ENCODE results near the gene PPP1R12B.
"Not testable (repeated sequence)": the region's sequence is repeated elsewhere in the genome, so short reads cannot be mapped to it uniquely, and the experiment has no call there.

DNA sequence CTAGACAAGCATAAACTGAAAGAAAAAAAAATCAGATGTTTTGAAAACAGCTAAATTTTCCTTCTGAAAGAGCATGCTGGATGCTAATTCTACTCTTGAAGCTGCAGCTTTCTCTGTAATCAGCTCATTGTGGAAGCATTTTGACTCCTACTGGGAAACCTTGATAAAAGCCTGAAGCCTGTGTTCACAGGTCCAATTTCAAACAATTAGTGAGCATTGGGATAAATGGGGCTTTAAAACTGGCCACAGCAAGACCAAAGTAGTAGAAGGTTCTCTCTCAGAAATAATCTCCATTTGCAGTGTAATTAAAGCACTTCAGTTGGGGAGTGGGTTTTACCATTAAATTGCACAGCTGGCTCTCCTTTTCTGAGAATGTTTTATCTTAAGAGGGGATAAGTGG, 110.2 kb downstream of the PPP1R12B start:
- TF ChIP-seq, protein P1, sequence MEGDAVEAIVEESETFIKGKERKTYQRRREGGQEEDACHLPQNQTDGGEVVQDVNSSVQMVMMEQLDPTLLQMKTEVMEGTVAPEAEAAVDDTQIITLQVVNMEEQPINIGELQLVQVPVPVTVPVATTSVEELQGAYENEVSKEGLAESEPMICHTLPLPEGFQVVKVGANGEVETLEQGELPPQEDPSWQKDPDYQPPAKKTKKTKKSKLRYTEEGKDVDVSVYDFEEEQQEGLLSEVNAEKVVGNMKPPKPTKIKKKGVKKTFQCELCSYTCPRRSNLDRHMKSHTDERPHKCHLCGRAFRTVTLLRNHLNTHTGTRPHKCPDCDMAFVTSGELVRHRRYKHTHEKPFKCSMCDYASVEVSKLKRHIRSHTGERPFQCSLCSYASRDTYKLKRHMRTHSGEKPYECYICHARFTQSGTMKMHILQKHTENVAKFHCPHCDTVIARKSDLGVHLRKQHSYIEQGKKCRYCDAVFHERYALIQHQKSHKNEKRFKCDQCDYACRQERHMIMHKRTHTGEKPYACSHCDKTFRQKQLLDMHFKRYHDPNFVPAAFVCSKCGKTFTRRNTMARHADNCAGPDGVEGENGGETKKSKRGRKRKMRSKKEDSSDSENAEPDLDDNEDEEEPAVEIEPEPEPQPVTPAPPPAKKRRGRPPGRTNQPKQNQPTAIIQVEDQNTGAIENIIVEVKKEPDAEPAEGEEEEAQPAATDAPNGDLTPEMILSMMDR (conservative IDR thresholded peaks at IDR 0.05; ENCODE audit: low read depth in 2 of 2), result not testable (repeated sequence)
- not testable (repeated sequence) for TF ChIP-seq EZH2phosphoT487 (IDR thresholded peaks at IDR 0.05; ENCODE audit: unreplicated experiment); POLR2AphosphoS5 (IDR thresholded peaks at IDR 0.05; ENCODE audit: low read depth); CREB1 (CRISPR knock-in tag; IDR thresholded peaks at IDR 0.05; ENCODE audit: low read depth); EZH2 (IDR thresholded peaks at IDR 0.05; ENCODE audit: low read depth, unreplicated experiment); JUNB (IDR thresholded peaks at IDR 0.05; ENCODE audit: unreplicated experiment); STAT1 (IDR thresholded peaks at IDR 0.05; ENCODE audit: unreplicated experiment); ZNF114 (CRISPR knock-in tag; IDR thresholded peaks at IDR 0.05); ZNF331 (CRISPR knock-in tag; IDR thresholded peaks at IDR 0.05; ENCODE audit: low read depth)
- TF ChIP-seq, protein P2, sequence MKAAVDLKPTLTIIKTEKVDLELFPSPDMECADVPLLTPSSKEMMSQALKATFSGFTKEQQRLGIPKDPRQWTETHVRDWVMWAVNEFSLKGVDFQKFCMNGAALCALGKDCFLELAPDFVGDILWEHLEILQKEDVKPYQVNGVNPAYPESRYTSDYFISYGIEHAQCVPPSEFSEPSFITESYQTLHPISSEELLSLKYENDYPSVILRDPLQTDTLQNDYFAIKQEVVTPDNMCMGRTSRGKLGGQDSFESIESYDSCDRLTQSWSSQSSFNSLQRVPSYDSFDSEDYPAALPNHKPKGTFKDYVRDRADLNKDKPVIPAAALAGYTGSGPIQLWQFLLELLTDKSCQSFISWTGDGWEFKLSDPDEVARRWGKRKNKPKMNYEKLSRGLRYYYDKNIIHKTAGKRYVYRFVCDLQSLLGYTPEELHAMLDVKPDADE (IDR thresholded peaks at IDR 0.05), result not testable (repeated sequence)
- TF ChIP-seq, protein P3, sequence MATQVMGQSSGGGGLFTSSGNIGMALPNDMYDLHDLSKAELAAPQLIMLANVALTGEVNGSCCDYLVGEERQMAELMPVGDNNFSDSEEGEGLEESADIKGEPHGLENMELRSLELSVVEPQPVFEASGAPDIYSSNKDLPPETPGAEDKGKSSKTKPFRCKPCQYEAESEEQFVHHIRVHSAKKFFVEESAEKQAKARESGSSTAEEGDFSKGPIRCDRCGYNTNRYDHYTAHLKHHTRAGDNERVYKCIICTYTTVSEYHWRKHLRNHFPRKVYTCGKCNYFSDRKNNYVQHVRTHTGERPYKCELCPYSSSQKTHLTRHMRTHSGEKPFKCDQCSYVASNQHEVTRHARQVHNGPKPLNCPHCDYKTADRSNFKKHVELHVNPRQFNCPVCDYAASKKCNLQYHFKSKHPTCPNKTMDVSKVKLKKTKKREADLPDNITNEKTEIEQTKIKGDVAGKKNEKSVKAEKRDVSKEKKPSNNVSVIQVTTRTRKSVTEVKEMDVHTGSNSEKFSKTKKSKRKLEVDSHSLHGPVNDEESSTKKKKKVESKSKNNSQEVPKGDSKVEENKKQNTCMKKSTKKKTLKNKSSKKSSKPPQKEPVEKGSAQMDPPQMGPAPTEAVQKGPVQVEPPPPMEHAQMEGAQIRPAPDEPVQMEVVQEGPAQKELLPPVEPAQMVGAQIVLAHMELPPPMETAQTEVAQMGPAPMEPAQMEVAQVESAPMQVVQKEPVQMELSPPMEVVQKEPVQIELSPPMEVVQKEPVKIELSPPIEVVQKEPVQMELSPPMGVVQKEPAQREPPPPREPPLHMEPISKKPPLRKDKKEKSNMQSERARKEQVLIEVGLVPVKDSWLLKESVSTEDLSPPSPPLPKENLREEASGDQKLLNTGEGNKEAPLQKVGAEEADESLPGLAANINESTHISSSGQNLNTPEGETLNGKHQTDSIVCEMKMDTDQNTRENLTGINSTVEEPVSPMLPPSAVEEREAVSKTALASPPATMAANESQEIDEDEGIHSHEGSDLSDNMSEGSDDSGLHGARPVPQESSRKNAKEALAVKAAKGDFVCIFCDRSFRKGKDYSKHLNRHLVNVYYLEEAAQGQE (IDR thresholded peaks at IDR 0.05; ENCODE audit: unreplicated experiment), result not testable (repeated sequence)
